Pulmonary artery endothelial cell (primary cell): ENCODE results near the gene SMIM28. TPM values are rescaled to one million over a fixed set of nuclear protein-coding genes. Genes with fewer than 3 reads are reported as not detected.

ENCODE experiments used
- DNase-seq: peaks from one replicate; pipeline ENCODE4 v3.0.0-alpha.2; 2011; ENCODE audit warnings: low read depth, low spot score
- total RNA-seq: library from RNA; depleted of rRNA; stranded (reverse); fragments of >200 nt; gene quantifications from 2 replicates; pipeline ENCODE4 v1.2.3, GENCODE V29; 2014

Gene SMIM28
- total RNA-seq, 1 donor from 2014 or later = not detected

DNA sequence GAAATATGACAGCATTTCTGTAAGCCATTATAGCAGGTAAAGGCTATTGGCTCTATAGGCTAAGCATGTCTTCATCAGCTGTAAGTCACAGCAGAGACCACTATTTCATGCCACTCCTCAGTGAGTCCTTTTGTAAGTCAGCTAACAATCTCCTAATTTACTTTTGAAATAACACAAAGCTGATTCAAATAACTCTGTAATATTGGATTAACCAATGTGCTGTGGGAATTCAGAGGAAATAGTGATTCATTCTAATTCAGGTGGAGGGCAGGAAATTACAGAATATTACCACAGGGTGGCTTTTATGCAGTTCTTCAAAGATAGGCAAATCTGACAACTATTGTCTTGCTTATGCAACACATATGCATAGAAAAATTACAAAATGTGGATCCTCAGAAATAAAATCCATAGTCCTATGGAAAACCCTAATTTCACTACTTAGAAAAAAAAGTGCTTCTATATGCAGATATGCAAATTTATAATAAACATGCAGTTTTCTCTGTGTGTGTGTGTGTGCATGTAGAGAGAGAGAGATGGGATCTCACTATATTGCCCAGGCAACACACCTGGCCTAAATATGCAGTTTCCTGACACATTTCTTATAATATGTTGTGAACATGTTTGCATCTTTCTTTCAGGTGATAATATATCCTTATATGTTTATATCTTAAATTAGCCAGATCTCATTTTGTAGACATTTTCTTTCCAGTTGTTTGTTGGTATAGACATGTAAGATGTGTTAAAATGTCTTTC lies 4.8 kb upstream of the SMIM28 start:
- DNase-seq = peak; percentile 29

DNA sequence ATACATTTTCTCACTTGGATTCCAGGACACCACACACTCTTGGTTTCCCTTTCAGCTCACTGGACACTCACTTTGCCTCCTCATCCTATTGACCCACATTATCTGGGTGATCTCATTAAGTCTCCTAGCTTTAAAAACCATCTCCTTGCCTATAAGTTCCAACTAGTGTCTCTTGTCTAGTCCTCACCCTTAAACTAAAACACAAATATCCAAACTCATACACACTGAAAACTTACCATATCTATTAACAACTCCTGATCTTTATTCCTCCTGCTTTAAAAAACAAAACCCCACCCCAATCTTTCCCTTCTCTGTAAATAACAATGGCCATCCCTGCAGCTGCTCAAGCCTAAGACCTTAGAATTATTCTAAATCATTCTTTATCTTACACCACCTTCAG lies 3.5 kb upstream of the SMIM28 start:
- DNase-seq = no peak

DNA sequence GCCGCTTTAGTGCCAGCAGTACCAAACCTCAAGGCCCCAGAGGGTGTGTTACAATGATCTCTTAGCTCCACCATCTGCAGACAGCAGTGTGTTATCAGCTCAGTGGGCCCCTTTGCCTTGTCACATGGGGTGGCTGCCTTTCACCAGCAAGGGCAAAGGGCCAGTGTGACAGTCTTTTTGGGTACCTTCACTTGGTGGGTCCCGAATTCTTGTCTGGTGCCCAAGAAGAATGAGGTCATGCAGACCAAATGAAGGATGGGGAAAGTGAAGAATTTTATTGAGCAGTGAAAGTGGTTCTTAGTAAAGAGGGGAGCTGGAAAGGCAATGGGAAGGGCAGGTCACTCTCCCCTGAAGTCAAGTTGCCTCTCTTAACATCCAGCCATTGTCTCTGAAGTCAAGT lies 2.9 kb upstream of the SMIM28 start:
- DNase-seq = no peak

DNA sequence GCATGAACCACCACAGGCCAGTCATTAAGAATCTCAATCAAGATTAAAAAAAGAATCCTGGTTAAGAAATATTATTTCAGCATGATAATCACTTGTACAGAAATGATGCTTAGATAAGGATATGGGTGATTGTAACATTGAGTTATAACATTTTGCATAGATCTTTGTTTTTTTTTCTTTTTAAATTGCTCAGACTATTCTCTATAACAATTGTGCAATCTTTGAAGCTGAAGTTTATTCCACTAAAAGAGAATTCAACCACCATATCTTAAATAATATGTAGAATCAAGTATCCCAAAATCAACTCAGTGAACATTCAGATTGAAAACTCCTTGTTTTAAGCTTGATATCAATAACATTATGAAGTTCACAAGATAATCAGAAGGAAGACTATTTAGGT lies 663 bp upstream of the SMIM28 start:
- DNase-seq = no peak

DNA sequence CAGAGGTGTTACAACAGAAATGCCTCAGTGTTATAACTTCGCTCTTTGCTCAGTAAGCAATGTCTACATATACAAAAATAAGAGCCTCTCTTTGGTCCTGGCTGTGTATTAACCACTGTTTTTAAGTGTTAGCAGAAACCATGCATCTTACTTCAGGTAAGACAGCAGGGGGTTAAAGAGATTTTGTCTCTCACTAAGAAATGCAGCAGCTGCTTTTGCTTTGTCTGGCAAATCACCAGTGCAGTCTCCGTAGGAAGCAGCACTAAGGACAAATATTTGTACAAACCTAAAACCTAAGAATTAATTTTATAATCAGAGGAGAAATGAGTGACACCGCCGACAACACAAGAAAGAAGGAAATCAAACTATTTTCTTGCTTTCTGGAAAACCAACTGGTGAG lies 758 bp downstream of the SMIM28 start:
- no peak for DNase-seq

DNA sequence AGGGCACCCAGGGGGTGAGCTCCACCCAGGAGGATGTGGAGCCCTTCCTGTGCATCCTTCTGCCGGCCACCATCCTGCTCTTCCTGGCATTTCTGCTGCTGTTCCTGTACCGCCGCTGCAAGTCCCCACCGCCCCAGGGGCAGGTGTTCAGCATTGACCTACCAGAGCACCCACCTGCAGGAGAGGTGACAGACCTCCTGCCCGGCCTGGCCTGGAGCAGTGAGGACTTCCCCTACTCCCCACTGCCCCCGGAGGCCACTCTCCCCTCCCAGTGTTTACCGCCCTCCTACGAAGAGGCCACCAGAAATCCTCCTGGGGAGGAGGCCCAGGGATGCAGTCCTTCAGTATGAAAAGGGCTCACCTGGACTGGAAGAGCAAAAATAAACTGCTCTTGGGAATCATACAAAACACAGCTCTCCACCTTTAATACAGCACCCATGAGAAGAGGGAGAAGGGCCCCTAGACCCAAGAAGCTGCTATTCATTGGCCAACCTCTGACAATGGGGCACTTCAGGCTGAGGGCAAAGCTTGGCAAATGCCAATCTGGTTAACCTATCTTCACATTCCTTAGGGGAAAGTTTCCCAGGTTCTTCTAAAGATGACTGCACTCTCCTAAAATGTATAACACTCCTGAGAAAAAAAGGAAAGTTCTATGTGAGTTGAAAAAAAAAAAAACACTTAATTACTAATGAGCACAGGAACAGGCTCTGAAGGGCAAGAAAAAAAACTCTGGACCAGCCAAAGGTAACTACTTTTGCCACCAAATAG lies 5.0 kb downstream of the SMIM28 start:
- no peak for DNase-seq

DNA sequence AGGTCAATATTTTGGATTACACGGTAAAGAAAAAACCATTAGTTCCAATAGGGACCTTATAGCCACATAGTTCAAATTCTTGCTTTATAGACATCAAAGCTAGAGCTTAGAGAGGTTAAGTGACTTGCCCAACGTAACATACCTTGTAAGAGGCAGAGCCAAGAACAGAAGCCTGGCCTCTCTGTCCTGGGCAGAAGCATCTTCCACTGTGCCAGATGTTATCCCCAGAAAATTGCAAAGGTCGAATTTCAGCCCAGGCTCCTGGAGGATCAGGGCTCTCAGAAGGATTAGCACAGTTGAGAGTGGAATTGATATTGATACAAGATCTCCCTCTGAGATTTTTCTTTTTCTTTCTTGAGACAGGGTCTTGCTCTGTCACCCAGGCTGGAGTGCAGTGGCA lies 6.1 kb downstream of the SMIM28 start:
- DNase-seq = no peak

DNA sequence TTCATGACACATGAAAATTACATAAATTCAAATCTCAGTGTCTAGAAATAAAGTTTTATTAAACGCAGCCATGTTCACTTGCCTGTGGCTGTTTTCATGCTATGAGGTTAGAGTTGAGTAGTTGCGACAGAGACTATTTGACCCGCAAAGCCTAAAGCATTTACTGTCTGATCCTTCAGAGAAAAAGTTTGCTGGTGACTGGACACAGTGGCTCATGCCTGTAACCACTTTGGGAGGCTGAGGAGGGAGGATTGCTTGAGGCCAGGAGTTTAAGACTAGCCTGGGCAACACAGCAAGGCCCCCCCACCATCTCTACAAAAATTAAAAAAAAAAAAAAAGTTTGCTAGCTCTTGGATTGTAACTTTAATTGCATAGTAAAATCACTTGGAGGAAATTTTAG lies 9.2 kb downstream of the SMIM28 start:
- no peak for DNase-seq

DNA sequence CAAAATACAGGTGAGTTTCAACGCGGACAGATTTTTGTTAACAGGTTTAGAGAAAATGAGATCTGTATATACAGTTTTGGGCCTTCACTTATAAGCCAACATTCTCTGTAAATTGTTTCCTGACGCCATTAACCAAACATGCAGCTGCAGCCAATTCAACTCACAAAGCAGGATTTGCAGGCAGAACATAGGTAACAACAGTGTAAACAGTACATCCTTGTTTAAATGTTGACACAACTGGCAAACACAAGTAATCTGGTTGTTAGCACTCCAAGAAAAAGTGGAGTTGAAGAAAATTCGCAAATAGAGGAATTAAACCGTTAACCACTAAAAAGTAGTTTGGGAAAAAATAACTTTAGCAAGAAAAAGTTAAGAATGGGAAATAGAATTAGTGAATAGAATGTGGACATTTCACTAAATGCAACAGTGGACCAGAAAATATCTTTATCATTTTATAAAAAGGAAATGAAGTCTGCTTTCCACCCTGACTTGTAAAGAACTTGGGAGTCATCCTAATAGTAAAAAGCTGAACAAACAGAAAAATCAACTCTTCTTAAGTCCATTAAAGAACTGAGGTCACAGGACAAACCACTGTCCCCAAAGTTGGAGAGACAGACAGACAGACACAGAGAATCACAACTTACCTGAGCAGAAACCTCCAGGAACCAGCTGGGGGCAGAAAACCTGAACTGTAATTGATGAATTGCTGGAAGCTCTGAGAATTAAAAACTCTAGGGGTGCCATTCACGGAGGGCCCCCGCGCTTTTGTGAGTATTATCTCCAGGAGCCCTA lies 10.1 kb downstream of the SMIM28 start:
- DNase-seq = no peak

DNA sequence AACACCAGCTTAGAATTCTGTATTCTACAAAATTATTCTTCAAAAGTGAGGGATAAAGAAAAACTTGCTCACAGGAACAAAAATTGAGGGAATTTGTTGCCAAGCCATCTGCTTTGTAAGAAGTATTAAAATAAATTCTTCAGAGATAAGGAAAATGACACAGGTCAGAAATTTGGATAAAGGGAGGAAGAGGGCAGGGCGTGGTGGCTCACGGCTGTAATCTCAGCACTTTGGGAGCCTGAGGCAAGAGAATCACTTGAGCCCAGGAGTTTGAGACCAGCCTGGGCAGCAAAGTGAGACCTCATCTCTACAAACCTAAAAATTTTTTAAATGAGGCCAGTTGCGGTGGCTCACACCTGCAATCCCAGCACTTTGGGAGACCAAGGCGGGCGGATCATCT lies 11.8 kb downstream of the SMIM28 start:
- no peak for DNase-seq

DNA sequence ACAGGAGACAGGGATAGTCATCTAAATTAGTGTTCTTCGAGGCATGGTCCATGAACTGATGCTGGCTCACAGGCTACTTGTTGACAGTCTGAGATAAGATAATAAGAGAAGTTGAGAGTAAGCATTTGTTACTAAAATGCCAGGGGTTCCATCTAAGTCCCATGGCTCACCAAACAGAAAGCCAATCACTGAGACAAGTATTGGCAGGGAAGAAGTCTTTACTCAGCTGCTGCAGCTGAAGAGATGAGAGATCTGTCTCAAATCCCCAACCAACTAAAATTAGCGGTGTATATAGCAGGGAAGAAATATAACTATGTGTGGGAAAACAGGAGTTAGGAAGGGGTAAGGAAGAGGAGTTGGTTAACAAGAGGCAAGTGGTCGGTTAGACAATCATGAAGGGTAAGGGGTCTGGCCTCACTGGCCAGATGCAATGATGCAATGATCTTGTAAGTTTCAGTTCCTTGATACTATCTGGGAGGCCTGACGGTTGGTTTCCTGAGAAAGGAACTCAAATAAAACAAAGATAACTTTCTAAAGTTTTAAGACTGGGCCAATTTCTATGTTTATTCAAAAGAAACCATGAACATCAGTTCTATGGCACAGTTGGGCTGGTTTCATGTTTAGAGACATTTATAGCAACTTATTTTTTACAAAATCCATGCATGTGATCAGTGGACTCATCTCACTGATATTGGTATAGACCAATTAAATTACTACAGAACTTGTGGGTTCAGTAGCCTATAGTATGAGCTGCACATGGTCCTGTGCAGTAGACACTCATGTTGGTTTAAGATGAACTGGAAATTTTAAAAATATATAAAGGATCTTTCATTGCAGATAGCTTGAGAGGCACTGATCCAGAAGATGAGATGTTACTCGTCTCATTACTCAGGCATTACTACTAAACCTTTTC lies 16.4 kb downstream of the SMIM28 start:
- no peak for DNase-seq

DNA sequence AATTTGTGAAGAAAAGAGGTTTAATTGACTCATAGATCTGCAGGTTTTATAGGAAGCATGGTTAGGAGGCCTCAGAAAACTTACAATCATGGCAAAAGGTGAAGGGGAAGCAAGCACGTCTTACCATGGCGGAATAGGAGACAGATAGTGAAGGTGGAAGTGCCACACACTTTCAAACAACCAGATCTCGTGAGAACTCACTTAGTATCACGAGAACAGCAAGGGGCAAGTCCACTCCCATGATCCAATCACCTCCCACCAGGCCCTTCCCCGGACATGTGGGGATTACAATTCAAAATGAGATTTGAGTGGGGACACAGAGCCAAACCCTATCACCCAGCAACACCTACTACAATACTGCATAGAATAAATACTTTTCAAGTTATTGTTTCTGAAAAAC lies 19.0 kb downstream of the SMIM28 start:
- DNase-seq = no peak

DNA sequence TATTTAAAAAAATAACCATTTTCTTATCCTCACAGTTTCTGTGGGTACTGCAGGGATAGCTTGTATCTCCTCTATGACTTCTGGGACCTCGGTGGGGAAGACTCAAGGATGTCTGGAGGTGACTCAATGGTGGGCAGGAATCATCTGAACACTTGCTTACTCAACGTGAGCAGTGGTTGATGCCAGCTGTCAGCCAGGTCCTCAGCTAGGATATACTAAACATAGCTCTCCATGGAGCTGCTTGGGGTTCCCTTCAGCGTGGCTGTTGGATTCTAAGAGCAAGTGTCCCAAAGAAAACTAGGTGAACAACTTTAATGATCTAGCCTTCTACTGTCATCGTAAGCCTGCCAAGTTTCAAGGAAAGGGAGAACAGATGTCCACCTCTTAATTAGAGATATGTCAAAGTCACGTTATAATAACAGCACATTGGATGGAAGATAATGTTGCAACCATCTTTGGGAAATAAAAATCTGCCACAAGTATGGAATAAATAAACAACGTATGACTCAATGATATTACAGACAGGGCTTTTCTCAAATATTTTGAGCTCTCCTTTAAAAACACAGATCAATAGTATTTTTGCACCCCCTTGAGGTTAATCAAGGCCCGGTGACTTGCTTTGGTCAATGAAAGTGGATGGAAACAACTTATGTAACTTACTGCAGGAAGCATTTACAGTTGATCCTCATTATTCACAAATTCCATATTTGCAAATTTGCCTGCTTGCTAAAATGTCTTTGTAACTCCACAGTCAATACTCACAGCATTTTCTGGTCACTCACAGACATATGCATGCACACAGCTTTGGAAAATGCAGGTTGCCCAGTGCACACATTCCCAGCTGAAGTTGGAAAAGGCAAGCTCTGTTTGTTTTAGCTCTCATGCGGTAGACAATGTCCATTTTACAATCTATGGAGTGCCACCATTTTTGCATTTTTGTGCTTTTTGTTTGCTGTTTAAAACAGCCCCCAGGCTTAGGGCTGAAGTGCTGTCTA lies 19.7 kb downstream of the SMIM28 start:
- no peak for DNase-seq

DNA sequence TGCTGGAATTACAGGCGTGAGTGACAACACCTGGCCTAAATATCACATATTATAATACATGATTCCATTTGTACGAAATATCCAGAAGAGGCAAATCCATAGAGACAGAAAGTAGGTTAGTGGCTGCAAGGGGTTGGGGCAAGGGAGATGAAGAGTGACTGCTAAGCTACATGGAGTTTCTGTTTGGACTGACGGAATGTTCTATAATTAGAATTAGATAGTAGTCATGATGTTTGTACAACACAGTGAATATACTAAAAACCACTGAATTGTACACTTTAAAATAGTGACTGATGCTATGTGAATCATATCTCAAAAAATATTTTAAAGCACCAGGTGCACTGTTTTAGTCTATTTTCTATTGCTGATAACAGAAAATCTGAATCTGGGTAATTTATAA lies 22.6 kb downstream of the SMIM28 start:
- DNase-seq = no peak

DNA sequence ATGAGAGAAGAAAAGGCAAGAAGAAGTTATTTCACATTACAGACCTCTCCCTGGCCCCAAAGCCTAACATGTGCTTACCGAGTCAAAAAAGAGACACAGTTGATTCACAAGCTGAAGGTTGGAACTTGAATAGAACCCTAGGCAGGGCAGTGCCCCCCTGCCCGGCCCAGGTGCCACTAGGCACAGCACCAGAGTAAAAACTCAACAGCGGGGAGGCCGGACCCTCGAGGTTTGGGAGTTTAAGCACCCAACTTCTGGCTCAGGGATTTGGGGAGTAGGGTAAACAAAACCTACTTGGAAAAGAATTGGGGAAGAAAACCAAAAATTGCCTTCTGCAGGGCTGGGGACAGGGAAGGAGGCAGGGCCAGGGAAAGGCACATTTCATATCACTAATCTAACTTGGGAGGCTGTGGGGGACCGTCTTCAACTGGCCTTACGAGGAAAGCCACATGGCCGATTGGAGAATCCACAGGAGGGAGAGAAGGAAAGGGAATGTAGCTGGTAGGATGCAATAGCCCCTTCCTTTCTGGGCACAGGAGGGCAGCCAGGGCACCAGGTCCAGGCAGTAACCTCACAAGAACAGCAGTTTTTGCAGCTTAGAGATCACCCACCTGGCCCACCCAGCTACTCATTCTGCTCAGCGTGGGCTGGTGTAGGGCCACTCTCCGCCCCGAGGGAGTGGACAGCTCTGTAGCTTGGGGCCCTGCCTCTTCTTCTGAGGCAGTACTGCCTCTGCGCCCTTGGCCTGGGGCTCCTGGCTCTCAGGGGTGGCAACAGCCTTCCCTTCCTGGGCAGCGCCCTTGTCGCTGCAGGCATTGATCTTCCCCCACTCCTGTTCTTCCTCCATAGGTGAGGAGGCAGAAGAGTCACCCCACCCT lies 24.5 kb downstream of the SMIM28 start:
- DNase-seq = no peak

DNA sequence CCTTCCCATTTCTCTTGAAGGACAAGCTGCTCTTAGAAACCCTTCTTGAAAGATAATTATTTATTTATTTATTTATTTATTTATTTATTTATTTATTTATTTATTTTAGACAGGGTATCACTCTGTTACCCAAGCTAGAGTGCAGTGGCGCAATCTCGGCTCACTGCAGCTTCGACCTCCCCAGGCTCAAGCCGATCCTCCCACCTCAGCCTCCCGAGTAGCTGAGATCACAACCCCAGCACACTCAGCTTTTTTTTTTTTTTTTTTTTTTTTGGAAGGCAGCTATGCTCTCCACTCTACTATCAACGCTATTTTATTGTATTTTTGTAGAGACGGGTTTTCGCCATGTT lies 25.1 kb downstream of the SMIM28 start:
- no peak for DNase-seq

DNA sequence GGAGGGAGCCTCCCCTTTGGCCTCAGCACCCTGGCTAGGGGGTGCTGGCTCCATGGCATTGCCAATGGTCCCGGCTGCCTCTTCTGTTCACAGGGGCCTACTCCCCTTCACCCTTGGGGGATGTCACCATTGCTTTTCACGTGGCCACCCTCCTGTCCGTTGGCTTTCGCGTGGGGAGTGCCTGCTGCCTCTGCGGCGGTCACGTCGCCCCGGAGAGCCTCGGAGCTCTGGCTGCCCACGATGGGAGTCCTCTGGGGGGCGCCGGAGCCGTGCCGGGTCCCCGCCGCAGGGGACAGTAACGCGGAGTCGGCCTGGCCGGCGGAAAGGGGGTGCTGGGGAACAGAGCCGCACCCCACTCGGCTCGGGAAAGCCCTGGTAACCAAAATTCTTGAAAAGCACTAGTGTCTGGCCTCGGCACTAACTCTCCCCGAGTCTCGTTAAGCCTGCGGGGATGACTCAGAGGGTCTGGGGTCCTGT lies 25.7 kb downstream of the SMIM28 start:
- DNase-seq = no peak

DNA sequence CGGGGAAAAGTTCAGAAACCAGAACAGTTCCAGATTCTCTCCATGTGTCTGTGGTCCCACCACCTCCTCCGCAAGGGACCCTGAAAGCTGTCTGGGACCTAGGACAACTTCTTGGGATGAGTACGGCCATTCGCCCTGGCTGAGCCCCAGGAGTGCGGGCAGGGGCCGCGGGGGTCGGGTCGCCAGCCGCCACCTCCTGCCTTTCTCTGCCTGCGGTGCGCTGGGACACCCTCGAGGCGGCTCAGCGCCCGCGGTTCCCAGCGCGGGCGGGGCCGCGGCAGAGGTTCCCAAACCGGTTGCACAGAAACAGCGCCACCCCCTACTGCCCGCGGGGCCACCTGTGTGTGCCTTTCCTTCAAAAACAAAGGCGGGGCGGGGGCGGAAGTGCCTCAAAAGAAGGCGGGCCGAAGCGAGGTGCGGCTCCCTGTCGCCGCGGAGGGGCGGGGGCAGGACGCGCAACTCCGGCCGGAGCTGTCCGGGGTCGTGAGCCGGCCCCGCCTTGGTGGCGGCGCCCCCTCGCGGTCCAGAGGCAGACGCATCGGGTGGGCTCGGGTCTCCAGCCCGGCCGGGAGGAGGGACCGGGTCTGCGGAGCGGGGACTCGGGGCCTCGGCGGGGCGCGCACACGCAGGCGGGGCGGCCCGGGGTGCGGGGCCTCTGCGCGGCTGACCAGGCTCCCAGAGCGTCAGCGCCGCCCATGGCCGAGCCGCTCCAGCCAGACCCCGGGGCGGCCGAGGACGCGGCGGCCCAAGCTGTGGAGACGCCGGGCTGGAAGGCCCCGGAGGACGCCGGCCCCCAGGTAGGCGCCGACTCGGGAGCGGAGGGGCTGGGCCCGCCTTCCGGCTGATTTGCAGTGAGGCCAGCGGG lies 26.3 kb downstream of the SMIM28 start, which contains the start of gene HEBP2:
Gene HEBP2 (plus strand): TSS at position 423 of the 865 bp plus-strand sequence. CDS start 273 bp downstream, at position 696.
- peak; percentile 39 for DNase-seq
